CD4-positive, alpha-beta memory T cell (primary cell): ENCODE data around the gene ARHGDIB. TPM values are rescaled to one million over a fixed set of nuclear protein-coding genes. Genes with fewer than 3 reads are reported as not detected.

ENCODE experiments used
- CTCF ChIA-PET: fragments of 350-600 bp; sonication (Branson Sonifier 250); formaldehyde crosslinking; loops from one replicate; lab custom pipeline; 2021; ENCODE audit warnings: inconsistent platforms; ENCODE audit not compliant: partially characterized antibody; lab: Charles Lee
- POLR2A ChIA-PET: fragments of 350-600 bp; sonication (Branson Sonifier 250); formaldehyde crosslinking; loops from one replicate; lab custom pipeline; 2021; ENCODE audit not compliant: partially characterized antibody; lab: Charles Lee
- DNase-seq, 5 donors: peaks; one replicate each; pipeline versions ENCODE4 v3.0.0 to v3.0.0-alpha.2; 2020 to 2022; ENCODE audit warnings: mixed read lengths in 1 of 5
- H3K27ac ChIP-seq: one replicate; pipeline ENCODE4 v1.7.0; 2013; ENCODE audit warnings: low read depth, low read length
- H3K27me3 ChIP-seq: 2 replicates; pipeline ENCODE4 v1.7.0; 2013; ENCODE audit warnings: mild to moderate bottlenecking, low read length, moderate library complexity; ENCODE audit not compliant: insufficient read depth
- H3K36me3 ChIP-seq: 2 replicates; pipeline ENCODE4 v1.7.0; 2013; ENCODE audit warnings: mild to moderate bottlenecking, low read length, moderate library complexity; ENCODE audit not compliant: insufficient read depth
- H3K4me1 ChIP-seq: 2 replicates; pipeline ENCODE4 v1.7.0; 2013; ENCODE audit warnings: mild to moderate bottlenecking, low read length, moderate library complexity; ENCODE audit not compliant: insufficient read depth
- H3K4me3 ChIP-seq, 2 donors: one replicate each; pipeline ENCODE4 v1.7.0; 2013; ENCODE audit warnings: low read length in 2 of 2, mild to moderate bottlenecking in 1 of 2
- H3K9me3 ChIP-seq, 2 donors: one replicate each; pipeline ENCODE4 v1.7.0; 2013; ENCODE audit warnings: low read length in 2 of 2, control low read depth in 1 of 2; ENCODE audit not compliant: control insufficient read depth in 1 of 2
- H3K27ac Mint-ChIP-seq, 7 donors: one replicate each; pipeline ENCODE4 v1.8.0; 2020 to 2021; ENCODE audit warnings: mixed read lengths in 7 of 7, mild to moderate bottlenecking in 6 of 7, inconsistent platforms in 3 of 7, moderate library complexity in 3 of 7
- H3K27me3 Mint-ChIP-seq, 2 donors: one replicate each; pipeline ENCODE4 v1.8.0; 2020 to 2021; ENCODE audit warnings: mixed read lengths in 2 of 2
- H3K36me3 Mint-ChIP-seq, 2 donors: one replicate each; pipeline ENCODE4 v1.8.0; 2020 to 2021; ENCODE audit warnings: mixed read lengths in 2 of 2, inconsistent platforms in 1 of 2, mild to moderate bottlenecking in 1 of 2
- H3K4me1 Mint-ChIP-seq, 4 donors: one replicate each; pipeline ENCODE4 v1.8.0; 2020 to 2021; ENCODE audit warnings: mixed read lengths in 4 of 4, mild to moderate bottlenecking in 1 of 4
- H3K4me3 Mint-ChIP-seq, 8 donors: one replicate each; pipeline ENCODE4 v1.8.0; 2020 to 2021; ENCODE audit warnings: mixed read lengths in 8 of 8, mild to moderate bottlenecking in 7 of 8, moderate library complexity in 6 of 8, inconsistent platforms in 3 of 8
- H3K9me3 Mint-ChIP-seq, 8 donors: one replicate each; pipeline ENCODE4 v1.8.0; 2020 to 2021; ENCODE audit warnings: mixed read lengths in 8 of 8, mild to moderate bottlenecking in 5 of 8, inconsistent platforms in 3 of 8, moderate library complexity in 1 of 8
- intact Hi-C: fragments of 100-400 bp; cut with micrococcal nuclease; formaldehyde crosslinking; loops from one replicate; pipeline ENCODE4 v1.15.1; 2023
- polyA plus RNA-seq, 2 donors: library from polyadenylated mRNA; unstranded; fragments of 300-500 nt; fragmentation: Illumina TruSeq; gene quantifications; one replicate each; pipeline ENCODE4 v1.2.3, GENCODE V29; 2021
- total RNA-seq, 2 experiments: library from RNA; stranded (reverse); gene quantifications; one replicate each; pipeline ENCODE4 v1.2.3, GENCODE V29; 2021

The ARHGDIB gene
- total and polyA plus RNA-seq, 4 experiments from 2014 or later = 717 to 4,406 (median 1,865) TPM

DNA sequence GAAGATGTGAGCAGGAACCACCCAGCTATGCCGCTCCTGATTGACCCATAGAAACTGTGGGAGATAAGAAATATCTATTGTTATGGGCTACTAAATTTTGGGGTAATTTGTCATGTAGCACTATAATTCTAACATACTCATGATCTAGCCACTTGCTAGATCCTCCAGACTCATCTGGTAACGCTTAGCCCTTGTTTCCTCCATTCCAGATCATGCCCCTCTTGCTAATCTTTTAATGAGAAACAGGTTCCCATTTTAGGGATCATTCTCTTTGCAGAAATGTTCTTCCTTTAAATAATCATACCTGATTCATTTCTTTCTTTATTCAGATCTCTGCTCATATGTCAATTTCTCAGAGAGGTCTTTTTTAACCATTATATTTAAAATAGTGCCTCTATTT lies 3.8 kb upstream of the ARHGDIB start:
- Histone ChIP-seq H3K4me3 (no peak overlapping the region), H3K36me3 (no peaks in the 10 kb centered on the region), H3K9me3 (no peaks in the 10 kb centered on the region), H3K4me1 (peaks cover 44% of the 10 kb centered on the region), H3K27ac (peak overlapping the region; percentile 92), H3K27me3 (no peaks in the 10 kb centered on the region)
- ChIA-PET POLR2A (interaction anchor here (1.3 to 11.8 kb wide), 5 partner anchors 9 to 193 kb away, joined by 5 to 224 read pairs (median 7); partner anchors contain the start of gene ERP27), CTCF (interaction anchor here (2.8 kb wide), 1 partner anchor 28 kb away, joined by 8 read pairs; no protein-coding TSS in a partner anchor)
- H3K36me3 Mint-ChIP-seq = peaks cover 5 to 11% of the 10 kb centered on the region in 2 donors
- DNase-seq = no peak
- H3K9me3 Mint-ChIP-seq = peaks cover 0 to 1% (median 0%) of the 10 kb centered on the region in 8 donors
- peak overlapping the region; percentile 81 to 99 (median 97) for H3K27ac Mint-ChIP-seq
- intact Hi-C loops = loop anchor here (10.0 kb wide), 1 partner anchor 920 kb away; the partner anchor contains the start of gene STRAP
- H3K4me1 Mint-ChIP-seq = peaks cover 43 to 75% (median 56%) of the 10 kb centered on the region in 4 donors
- no peaks in the 10 kb centered on the region for H3K27me3 Mint-ChIP-seq
- peak overlapping the region in 2 of 8 donors; percentile 7 to 37 for H3K4me3 Mint-ChIP-seq

DNA sequence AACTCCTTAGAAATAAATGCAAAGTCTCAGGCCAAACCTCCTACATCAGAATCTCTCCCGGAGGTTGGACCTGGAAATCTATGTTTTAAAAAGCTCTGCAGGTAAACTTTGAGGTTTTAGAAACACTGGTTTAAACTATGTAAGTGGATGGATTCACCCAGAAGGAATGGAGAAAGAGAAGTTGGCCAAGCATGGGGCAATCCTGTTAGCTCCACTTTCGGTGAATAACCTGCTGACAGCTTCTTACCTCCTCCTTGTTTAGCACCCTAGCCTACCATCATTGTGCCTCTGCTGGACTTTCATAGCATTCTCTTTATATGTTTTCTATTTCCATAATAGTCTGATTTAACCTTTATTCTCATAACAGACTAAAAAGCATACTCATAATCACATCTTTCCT lies 3.0 kb upstream of the ARHGDIB start:
- CTCF ChIA-PET = interaction anchor here (2.8 kb wide), 1 partner anchor 28 kb away, joined by 8 read pairs; no protein-coding TSS in a partner anchor
- Mint-ChIP-seq H3K4me3 (peak overlapping the region in 3 of 8 donors; percentile 13 to 26 (median 23)), H3K9me3 (peaks cover 0 to 1% (median 0%) of the 10 kb centered on the region in 8 donors), H3K27me3 (no peaks in the 10 kb centered on the region), H3K4me1 (peaks cover 40 to 72% (median 53%) of the 10 kb centered on the region in 4 donors), H3K27ac (peak overlapping the region; percentile 87 to 99 (median 97)), H3K36me3 (peaks cover 13 to 20% of the 10 kb centered on the region in 2 donors)
- intact Hi-C loops = loop anchor here (10.0 kb wide), 1 partner anchor 920 kb away; the partner anchor contains the start of gene STRAP
- Histone ChIP-seq H3K4me1 (peaks cover 44% of the 10 kb centered on the region), H3K4me3 (no peak overlapping the region), H3K9me3 (no peaks in the 10 kb centered on the region), H3K36me3 (no peaks in the 10 kb centered on the region), H3K27ac (peak overlapping the region; percentile 92), H3K27me3 (no peaks in the 10 kb centered on the region)
- no peak for DNase-seq
- POLR2A ChIA-PET = interaction anchor here (1.1 to 11.8 kb wide), 5 partner anchors 11 to 192 kb away, joined by 3 to 224 read pairs (median 7); partner anchors contain the start of gene ERP27

DNA sequence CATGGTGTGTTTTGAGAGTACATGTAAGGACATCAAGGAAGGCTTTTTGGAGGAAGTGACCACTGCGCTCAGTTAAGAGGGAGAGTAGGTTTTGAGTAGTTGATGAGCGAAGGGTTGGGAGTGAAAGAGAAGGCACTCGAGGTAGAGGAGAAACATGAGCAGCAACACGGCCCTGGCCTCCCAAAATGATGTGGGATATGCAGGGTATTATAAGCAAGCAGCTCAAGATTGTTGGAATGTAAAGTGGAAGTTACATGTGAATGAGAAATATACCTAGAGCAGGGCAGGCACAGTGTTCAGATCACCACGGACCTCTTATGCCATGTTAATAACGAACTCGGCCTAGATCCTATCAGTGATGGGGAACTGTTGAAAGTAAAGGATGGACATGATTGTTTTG lies 2.1 kb upstream of the ARHGDIB start:
- Histone ChIP-seq H3K9me3 (no peaks in the 10 kb centered on the region), H3K4me3 (no peak overlapping the region), H3K36me3 (no peaks in the 10 kb centered on the region), H3K27ac (peak overlapping the region; percentile 92), H3K4me1 (peaks cover 44% of the 10 kb centered on the region), H3K27me3 (no peaks in the 10 kb centered on the region)
- intact Hi-C loops = loop anchor here (10.0 kb wide), 1 partner anchor 921 kb away; the partner anchor contains the start of gene STRAP
- ChIA-PET CTCF (interaction anchor here (0.8 to 2.6 kb wide), 3 partner anchors 11 to 31 kb away, joined by 3 to 12 read pairs (median 8); no protein-coding TSS in a partner anchor), POLR2A (interaction anchor here (1.0 to 11.8 kb wide), 7 partner anchors 12 to 191 kb away, joined by 3 to 224 read pairs (median 29); partner anchors contain the start of gene ERP27)
- Mint-ChIP-seq H3K36me3 (peaks cover 21 to 28% of the 10 kb centered on the region in 2 donors), H3K9me3 (peaks cover 0 to 3% (median 0%) of the 10 kb centered on the region in 8 donors), H3K27me3 (no peaks in the 10 kb centered on the region), H3K4me1 (peaks cover 37 to 77% (median 51%) of the 10 kb centered on the region in 4 donors), H3K4me3 (peak overlapping the region in 6 of 8 donors; percentile 5 to 66 (median 34)), H3K27ac (peak overlapping the region; percentile 88 to 99 (median 98))
- no peak for DNase-seq

DNA sequence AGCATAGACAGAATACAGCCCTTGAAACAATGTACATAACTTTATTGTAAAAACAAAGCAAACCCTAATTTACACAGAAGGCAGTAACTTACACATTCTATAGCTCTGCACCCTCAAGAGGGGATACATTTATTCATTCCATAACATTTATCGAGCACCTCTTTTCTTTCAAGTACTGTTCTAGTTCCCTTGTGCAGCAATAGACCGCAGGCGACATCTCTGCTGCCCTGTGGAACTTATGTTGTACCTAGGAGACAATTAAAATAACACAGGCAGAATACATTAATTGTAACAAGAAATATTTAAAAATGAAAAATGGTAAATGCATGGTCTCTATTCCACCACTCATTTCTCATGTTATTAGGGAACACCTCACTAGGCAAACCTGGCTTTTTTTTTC lies 1.4 kb upstream of the ARHGDIB start:
- intact Hi-C loops = loop anchor here (10.0 kb wide), 1 partner anchor 922 kb away; the partner anchor contains the start of gene STRAP
- DNase-seq = no peak
- Mint-ChIP-seq H3K27me3 (no peaks in the 10 kb centered on the region), H3K27ac (peak overlapping the region; percentile 97 to 99 (median 98)), H3K36me3 (peaks cover 28 to 36% of the 10 kb centered on the region in 2 donors), H3K9me3 (peaks cover 0 to 3% (median 0%) of the 10 kb centered on the region in 8 donors), H3K4me1 (peaks cover 37 to 81% (median 49%) of the 10 kb centered on the region in 4 donors), H3K4me3 (peak overlapping the region; percentile 52 to 100 (median 99))
- ChIA-PET CTCF (interaction anchor here (0.6 to 2.6 kb wide), 6 partner anchors 11 to 147 kb away, joined by 3 to 12 read pairs (median 3); no protein-coding TSS in a partner anchor), POLR2A (interaction anchor here (0.6 to 11.8 kb wide), 11 partner anchors 9 to 190 kb away, joined by 3 to 224 read pairs (median 8); partner anchors contain the start of gene ERP27)
- Histone ChIP-seq H3K4me3 (peak overlapping the region in 1 of 2 donors; percentile 77), H3K36me3 (peaks cover 3% of the 10 kb centered on the region), H3K4me1 (peaks cover 48% of the 10 kb centered on the region), H3K27me3 (no peaks in the 10 kb centered on the region), H3K9me3 (no peaks in the 10 kb centered on the region), H3K27ac (peak overlapping the region; percentile 92)

DNA sequence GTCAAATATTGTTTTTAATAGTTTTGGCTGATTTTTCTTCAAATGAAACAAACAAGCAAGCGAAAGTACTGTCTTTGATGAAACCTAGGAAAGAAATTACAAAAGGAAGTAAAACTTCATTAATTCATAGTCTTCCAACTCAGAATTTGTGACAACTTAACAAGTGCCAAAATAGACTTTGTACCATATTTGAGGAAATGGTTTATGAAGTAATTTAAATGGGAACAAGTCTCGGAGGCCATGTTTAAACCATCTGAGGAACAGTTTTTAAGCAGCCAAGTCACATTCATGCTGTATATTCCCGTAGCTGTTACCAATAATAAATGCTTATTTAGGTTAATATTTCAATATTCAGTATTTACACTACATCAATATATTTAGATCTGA lies 745 bp upstream of the ARHGDIB start:
- intact Hi-C loops = loop anchor here (10.0 kb wide), 1 partner anchor 923 kb away; the partner anchor contains the start of gene STRAP

DNA sequence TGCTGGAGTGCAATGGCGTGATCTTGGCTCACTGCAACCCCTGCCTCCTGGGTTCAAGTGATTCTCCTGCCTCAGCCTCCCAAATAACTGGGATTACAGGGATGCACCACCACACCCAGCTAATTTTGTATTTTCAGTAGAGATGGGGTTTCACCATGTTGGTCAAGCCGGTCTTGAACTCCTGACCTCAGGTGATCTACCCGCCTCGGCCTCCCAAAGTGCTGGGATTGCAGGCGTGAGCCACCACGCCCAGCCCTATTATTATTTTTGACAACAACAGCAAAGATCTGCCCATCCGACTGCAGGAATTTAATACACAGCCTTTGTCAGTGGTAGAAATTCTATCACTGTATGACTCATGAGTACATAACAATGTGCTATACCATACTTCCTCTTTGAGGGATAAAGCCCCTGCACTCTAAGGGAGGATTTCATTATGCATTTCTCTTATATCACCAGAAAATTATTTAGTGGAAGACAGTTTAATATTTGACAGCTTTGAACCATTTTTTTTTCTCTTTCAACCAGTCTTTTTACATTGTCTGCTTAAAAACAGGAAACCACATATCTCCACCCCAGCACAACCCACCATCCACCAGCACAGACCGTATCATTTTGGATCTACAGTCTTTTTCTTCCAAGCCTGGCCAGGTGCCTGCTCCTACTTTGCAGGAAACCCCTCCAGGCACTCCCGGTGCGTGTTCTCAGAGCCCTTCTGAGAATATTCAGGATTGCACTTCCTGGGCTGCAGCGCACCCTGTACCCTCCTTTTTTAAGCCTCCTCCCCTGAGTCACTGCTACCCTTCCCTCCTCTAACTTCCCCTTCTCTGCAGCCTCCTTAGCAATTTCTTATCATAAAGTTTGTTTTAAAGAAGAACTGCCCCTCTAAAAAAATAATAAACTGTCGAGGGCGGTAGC lies 594 bp downstream of the ARHGDIB start:
- intact Hi-C loops = loop anchor here (1.0 to 10.0 kb wide), 11 partner anchors 9 to 924 kb away; partner anchors contain the start of genes ATF7IP, C12orf60, STRAP and WBP11

More for the DNA sequence above, 745 bp upstream of the ARHGDIB start:
- Histone ChIP-seq H3K4me1 (peaks cover 54% of the 10 kb centered on the region), H3K4me3 (peak overlapping the region; percentile 25 to 77), H3K27me3 (no peaks in the 10 kb centered on the region), H3K36me3 (peaks cover 4% of the 10 kb centered on the region), H3K27ac (peak overlapping the region; percentile 92), H3K9me3 (no peaks in the 10 kb centered on the region)
- no peaks in the 10 kb centered on the region for H3K27me3 Mint-ChIP-seq
- H3K9me3 Mint-ChIP-seq = peaks cover 0 to 3% (median 0%) of the 10 kb centered on the region in 8 donors
- H3K4me1 Mint-ChIP-seq = peaks cover 35 to 81% (median 47%) of the 10 kb centered on the region in 4 donors
- peak overlapping the region; percentile 97 to 99 (median 98) for H3K27ac Mint-ChIP-seq
- peak overlapping the region; percentile 96 to 100 (median 99) for H3K4me3 Mint-ChIP-seq
- H3K36me3 Mint-ChIP-seq = peaks cover 35 to 41% of the 10 kb centered on the region in 2 donors
- CTCF ChIA-PET = interaction anchor here (0.9 to 2.6 kb wide), 7 partner anchors 9 to 117 kb away, joined by 3 to 12 read pairs (median 4); partner anchors contain the start of gene ERP27
- no peak for DNase-seq
- POLR2A ChIA-PET = interaction anchor here (0.9 to 11.8 kb wide), 18 partner anchors 9 to 597 kb away, joined by 3 to 224 read pairs (median 8); partner anchors contain the start of genes ATF7IP, C12orf60, ERP27 and PDE6H

More for the DNA sequence above, 594 bp downstream of the ARHGDIB start:
- Mint-ChIP-seq H3K4me1 (peaks cover 33 to 89% (median 48%) of the 10 kb centered on the region in 4 donors), H3K36me3 (peaks cover 39 to 53% of the 10 kb centered on the region in 2 donors), H3K27me3 (no peaks in the 10 kb centered on the region), H3K4me3 (peak overlapping the region; percentile 96 to 100 (median 99)), H3K27ac (peak overlapping the region; percentile 97 to 99 (median 98)), H3K9me3 (peaks cover 0 to 3% (median 0%) of the 10 kb centered on the region in 8 donors)
- peak overlapping the region; percentile 92 for H3K27ac ChIP-seq
- H3K36me3 ChIP-seq = peaks cover 4% of the 10 kb centered on the region
- no peaks in the 10 kb centered on the region for H3K9me3 ChIP-seq
- peak overlapping the region; percentile 77 to 90 for H3K4me3 ChIP-seq
- no peaks in the 10 kb centered on the region for H3K27me3 ChIP-seq
- DNase-seq = peak; percentile 72 to 78 (median 76)
- POLR2A ChIA-PET = interaction anchor here (0.5 to 11.8 kb wide), 21 partner anchors 10 to 595 kb away, joined by 3 to 224 read pairs (median 13); partner anchors contain the start of genes ATF7IP, C12orf60, ERP27 and PDE6H
- CTCF ChIA-PET = interaction anchor here (1.0 to 2.6 kb wide), 5 partner anchors 10 to 189 kb away, joined by 4 to 12 read pairs (median 6); a partner anchor contains a TSS
- peaks cover 64% of the 10 kb centered on the region for H3K4me1 ChIP-seq
